ENCODE measurements around the gene TRIM2.

GRCh38 chr4:153259661-153260060 lies 55.4 kb downstream of the TRIM2 start:
- TF ChIP-seq CTCF (IDR thresholded peaks at IDR 0.05; ENCODE audit: insufficient read depth, low read length) (no peak), SPI1 (IDR thresholded peaks at IDR 0.05; ENCODE audit: borderline replicate concordance, low read depth) (no peak), POLR2AphosphoS5 (IDR thresholded peaks at IDR 0.05; ENCODE audit: low read depth) (no peak), GABPA (IDR thresholded peaks at IDR 0.05; ENCODE audit: low read depth) (no peak), REST (IDR thresholded peaks at IDR 0.05; ENCODE audit: insufficient replicate concordance, low read depth) (no peak)

Data from HL-60 (cell line).